ENCODE results near the gene FAM162B. TPM values are rescaled to one million over a fixed set of nuclear protein-coding genes. Genes with fewer than 3 reads are reported as not detected.

Gene FAM162B
- total RNA-seq, 1 experiment from 2014 or later: 2.1 TPM

DNA sequence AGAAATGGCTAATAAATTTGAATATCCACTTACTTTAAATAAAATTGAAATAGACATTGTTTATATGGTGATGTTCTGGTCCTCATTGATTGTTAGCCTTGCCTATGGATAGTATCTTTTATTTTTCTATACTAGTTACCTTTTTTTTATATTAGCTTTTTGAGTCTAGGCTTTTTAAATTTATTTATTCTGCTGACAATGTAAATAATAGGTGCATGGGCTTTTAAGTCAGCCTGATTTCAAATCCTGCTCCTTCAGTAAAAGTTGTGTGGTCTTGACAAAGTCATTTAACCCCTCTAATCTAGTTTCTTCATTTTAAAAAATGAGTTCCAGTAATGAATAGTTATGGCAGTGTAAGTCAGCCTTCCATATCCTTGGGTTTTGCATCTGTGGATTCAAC is 38.6 kb downstream of the FAM162B start:
- peaks cover 7 to 51% (median 43%) of the 10 kb centered on the region in 3 experiments; a peak in 6 of 7 replicates for H3K36me3 Mint-ChIP-seq (ENCODE audit: insufficient read depth in 1 of 3, low read depth in 3 of 3)
- no peak overlapping the region for H3K4me2 ChIP-seq (ENCODE audit: insufficient read depth, insufficient read length, low read length)
- no peak overlapping the region for H3K14ac ChIP-seq (ENCODE audit: insufficient read depth, low read length)
- no peak overlapping the region for H4K8ac ChIP-seq (replicated peaks; ENCODE audit: insufficient read length, low read depth, low read length)
- H2BK120ac ChIP-seq (ENCODE audit: low read depth, low read length, poor library complexity, severe bottlenecking): no peak overlapping the region
- H2BK15ac ChIP-seq (ENCODE audit: low read depth, low read length): no peak overlapping the region
- no peaks in the 10 kb centered on the region for H3K79me2 ChIP-seq (ENCODE audit: insufficient read depth, low read length)
- H4K91ac ChIP-seq (ENCODE audit: insufficient read length, low read depth, low read length): no peak overlapping the region
- no peak overlapping the region for H2BK12ac ChIP-seq (ENCODE audit: insufficient read length, low read depth, low read length)
- H3K27me3 Mint-ChIP-seq (ENCODE audit: low read depth): no peaks in the 10 kb centered on the region
- no peaks in the 10 kb centered on the region for H3K23me2 ChIP-seq (ENCODE audit: insufficient read length, low read depth, low read length, poor library complexity, severe bottlenecking)
- H3K4me3 Mint-ChIP-seq: no peak overlapping the region
- no peak overlapping the region for H3K27ac Mint-ChIP-seq
- H3K4me1 ChIP-seq (ENCODE audit: insufficient read depth, low read length): no peaks in the 10 kb centered on the region
- no peak overlapping the region for H4K5ac ChIP-seq (ENCODE audit: insufficient read length, low read depth, low read length)
- H3K79me1 ChIP-seq (ENCODE audit: insufficient read depth, low read depth, low read length, poor library complexity, severe bottlenecking): no peaks in the 10 kb centered on the region
- no peak overlapping the region for H2AFZ ChIP-seq (ENCODE audit: low read length)
- H3K56ac ChIP-seq (ENCODE audit: insufficient read length, low read depth, low read length): no peak overlapping the region
- H3K27ac ChIP-seq (ENCODE audit: insufficient read length, low read depth, low read length): no peak overlapping the region
- H2BK20ac ChIP-seq (ENCODE audit: low read depth, low read length, poor library complexity, severe bottlenecking): no peak overlapping the region
- H4K20me1 ChIP-seq (ENCODE audit: control insufficient read depth, insufficient read depth, insufficient read length): no peaks in the 10 kb centered on the region
- no peaks in the 10 kb centered on the region for H3K4me1 Mint-ChIP-seq
- DNase-seq: no peak
- no peak overlapping the region for H3K9ac ChIP-seq (ENCODE audit: extremely low read depth, insufficient read length, low read length)
- H2AK5ac ChIP-seq (ENCODE audit: insufficient read length, low read length): no peak overlapping the region
- no peak overlapping the region for H3K18ac ChIP-seq (ENCODE audit: insufficient read length, low read depth, low read length)
- TF ChIP-seq, protein P1, sequence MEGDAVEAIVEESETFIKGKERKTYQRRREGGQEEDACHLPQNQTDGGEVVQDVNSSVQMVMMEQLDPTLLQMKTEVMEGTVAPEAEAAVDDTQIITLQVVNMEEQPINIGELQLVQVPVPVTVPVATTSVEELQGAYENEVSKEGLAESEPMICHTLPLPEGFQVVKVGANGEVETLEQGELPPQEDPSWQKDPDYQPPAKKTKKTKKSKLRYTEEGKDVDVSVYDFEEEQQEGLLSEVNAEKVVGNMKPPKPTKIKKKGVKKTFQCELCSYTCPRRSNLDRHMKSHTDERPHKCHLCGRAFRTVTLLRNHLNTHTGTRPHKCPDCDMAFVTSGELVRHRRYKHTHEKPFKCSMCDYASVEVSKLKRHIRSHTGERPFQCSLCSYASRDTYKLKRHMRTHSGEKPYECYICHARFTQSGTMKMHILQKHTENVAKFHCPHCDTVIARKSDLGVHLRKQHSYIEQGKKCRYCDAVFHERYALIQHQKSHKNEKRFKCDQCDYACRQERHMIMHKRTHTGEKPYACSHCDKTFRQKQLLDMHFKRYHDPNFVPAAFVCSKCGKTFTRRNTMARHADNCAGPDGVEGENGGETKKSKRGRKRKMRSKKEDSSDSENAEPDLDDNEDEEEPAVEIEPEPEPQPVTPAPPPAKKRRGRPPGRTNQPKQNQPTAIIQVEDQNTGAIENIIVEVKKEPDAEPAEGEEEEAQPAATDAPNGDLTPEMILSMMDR (conservative IDR thresholded peaks at IDR 0.05): no peak
- H3K9me3 ChIP-seq (ENCODE audit: control insufficient read depth, low read depth, low read length): no peaks in the 10 kb centered on the region
- H3K9me3 Mint-ChIP-seq: no peaks in the 10 kb centered on the region
- H3T11ph ChIP-seq (ENCODE audit: low read length): no peak overlapping the region
- H3K27me3 ChIP-seq (ENCODE audit: insufficient read depth, low read length): no peaks in the 10 kb centered on the region
- H3K4ac ChIP-seq (ENCODE audit: low read depth, low read length): no peak overlapping the region
- H3K23ac ChIP-seq (ENCODE audit: insufficient read length, low read depth, low read length): no peak overlapping the region
- H2BK5ac ChIP-seq (ENCODE audit: insufficient read length, low read length): no peak overlapping the region
